IPS DF 19.7 (cell line): ENCODE measurements around the gene MRPL3.
"Not testable (repeated sequence)": the region's sequence is repeated elsewhere in the genome, so short reads cannot be mapped to it uniquely, and the experiment has no call there.

ENCODE experiments used
- DNase-seq: peaks from one replicate; pipeline ENCODE4 v3.0.0-alpha.2; 2013; ENCODE audit warnings: low read depth, low spot score

Gene MRPL3

DNA sequence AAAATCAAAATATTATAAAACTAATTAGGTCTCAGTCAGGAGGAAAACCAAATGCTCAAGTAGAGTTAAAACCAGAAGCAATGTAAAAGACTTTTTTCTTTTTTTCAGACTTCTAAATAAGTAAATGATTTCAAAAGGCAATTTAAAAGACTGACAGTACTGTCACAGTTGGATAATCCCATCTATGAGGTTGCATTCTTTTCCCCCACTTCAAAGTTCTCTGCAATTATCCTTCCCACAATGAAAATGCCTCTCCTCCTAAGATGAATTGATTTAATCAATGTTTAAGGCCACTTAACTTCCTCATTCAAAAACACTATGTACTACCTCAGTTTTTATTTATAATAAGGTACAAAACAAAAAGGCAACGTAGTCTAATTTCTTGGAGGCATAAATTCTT is 8.1 kb downstream of the MRPL3 start:
- DNase-seq, result no peak

DNA sequence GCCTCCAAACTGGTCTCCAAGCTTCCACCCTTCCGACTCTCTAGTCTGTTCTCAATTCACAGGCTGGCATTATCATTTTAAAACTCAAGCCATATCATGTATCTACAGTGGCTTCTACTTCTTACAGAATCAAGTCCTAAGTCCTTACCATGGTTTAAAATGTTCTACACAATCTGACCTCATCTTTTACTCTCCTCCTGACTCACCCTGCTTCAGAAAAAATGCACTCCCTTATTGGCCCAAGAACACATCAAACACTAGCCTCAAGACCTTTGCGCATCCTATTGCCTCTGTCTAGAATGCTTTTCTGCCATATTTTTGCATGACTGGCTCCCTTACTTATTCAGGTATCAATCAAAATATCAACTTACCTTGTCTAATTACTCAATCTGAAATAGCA is 11.0 kb downstream of the MRPL3 start:
- no peak for DNase-seq

DNA sequence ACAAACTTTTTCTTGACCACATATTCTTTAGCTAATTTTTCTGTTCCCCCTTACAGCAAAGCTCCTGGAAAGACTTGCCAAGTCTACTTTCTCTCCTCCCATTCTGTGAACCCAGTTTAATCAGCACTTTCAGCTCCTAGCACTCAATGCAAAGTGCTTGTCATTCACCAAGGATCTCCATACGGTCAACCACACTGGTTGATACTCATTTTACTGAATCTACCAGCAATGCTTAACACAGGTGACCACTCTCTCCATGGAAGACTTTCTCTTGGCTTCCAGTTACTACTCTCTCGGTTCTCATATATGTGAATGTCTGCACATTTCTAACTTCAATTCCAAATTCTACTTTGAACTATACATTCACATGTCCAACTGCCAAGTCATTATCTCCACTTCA is 11.7 kb downstream of the MRPL3 start:
- no peak for DNase-seq

DNA sequence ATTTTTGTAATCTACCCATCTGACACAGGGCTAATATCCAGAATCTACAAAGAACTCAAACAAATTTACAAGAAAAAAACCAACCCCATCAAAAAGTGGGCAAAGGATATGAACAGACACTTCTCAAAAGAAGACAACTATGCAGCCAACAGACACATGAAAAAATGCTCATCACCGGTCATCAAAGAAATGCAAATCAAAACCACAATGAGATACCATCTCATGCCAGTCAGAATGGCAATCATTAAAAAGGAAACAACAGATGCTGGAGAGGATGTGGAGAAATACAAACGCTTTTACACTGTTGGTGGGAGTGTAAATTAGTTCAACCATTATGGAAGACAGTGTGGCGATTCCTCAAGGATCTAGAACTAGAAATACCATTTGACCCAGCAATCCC is 16.2 kb downstream of the MRPL3 start:
- DNase-seq, result not testable (repeated sequence)

DNA sequence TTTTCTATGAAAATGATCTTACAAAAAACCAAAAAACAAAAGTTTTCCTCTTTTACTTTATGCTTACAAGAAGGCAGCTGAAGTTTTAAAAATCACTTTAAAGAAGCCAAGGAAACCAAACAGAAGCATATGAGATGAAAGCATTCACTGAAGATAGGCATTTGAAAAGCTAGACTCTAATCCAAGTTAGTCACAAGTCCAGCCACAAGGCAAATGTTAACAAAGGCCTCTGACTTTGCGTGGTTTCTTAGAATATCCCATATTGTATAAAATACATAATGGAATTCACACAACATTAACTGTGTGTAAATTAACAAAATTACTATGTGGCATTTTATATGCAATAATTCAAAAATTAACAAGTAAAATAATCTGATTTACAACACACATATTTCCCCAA is 17.7 kb downstream of the MRPL3 start:
- DNase-seq, result no peak

DNA sequence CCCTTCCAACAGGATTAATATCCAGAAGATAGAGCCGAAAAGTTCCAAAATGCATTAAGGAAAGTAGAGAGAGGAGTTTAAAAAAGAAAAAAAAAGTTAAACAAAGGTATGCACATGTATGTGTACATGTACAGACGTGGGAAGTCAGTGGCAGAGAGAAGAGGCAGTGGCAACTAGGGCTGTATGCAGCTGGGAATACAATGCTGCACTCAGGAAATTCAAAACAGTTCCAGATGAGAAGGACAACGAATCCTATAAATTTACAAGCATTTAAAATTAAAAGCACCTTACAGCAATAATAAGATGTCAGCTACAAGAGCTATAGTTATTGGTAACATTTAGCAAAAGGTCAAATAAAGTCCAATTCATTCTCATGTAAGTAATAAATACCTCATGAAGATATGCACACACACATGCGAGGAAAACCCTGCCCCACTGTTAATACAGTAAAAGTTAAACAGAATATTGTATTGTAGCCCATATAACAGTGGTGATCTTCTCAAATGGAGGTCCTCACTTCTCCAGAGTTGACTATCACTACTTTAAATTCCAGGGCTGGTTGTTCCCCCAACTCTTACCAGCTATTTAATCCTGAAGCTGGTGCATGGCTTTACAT is 18.2 kb downstream of the MRPL3 start:
- no peak for DNase-seq

DNA sequence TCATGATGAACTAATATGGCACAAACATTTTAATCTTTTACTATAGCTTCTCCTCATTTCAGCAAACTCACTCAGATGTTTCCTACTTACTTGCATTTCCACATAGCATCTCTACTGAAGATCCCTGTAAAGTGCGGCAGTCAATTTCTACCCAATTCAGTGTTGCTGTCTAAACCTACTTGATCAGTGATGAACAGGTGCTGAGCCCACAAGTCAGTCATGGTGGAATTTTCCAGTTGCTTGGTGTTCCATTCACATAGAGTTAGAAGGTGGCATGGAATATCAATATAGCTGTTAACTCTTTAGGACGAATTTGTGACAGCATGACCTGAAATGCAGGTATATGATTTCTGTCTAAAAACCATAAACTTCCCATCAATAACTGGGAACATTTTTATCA is 22.7 kb downstream of the MRPL3 start:
- no peak for DNase-seq

DNA sequence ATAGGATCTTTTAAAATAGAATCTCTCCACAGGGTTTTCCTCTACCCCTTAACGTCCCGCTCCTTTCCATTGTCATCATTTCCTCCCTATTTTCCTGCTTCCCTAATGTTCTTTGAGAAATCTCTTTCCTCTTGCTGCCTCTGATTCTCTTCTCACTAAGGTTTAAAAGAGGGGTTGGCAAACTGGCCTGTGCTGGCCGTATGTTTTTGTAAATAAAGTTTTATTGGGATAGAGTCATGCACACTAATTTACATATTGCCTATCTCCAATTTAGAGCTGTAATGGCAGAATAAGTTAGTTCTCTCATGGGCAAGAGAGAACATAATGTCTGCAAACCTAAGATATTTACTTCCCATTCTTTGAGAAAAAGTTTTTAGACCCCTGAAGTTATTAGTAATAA is 25.0 kb downstream of the MRPL3 start:
- DNase-seq, result no peak

DNA sequence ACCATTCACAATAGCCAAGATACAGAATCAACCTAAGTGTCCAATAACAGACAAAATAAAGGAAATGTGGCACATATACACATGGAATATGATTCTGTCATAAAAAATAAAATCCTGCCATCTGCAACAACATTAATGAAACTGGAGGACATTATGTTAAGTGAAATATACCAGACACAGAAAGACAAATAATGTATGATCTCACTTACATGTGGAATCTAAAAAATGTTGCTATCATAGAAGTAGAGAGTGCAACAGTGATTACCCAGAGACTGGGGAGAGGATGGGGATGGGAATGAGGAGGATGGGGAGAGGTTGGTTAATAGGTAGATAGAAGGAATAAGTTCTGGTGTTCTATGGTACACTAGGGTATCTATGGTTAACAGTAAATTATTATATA is 28.7 kb downstream of the MRPL3 start:
- no peak for DNase-seq

DNA sequence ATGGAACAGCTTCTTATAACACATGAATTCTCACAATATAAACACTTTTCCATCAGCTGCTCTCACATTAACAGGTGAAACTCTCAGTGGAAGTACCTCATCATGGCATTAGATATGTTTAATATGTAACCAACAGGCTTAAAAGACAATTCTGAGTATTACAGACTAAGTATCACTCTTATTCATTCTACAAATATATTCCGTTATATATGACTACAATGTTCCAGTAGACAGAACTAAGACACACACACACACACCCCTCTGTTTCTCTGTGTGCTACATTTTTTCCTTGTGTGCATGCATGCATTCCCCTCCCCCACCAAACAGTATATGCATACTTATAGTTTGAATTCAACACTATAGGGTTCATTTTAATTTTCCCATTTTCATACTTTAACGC is 32.4 kb downstream of the MRPL3 start:
- DNase-seq, result no peak

DNA sequence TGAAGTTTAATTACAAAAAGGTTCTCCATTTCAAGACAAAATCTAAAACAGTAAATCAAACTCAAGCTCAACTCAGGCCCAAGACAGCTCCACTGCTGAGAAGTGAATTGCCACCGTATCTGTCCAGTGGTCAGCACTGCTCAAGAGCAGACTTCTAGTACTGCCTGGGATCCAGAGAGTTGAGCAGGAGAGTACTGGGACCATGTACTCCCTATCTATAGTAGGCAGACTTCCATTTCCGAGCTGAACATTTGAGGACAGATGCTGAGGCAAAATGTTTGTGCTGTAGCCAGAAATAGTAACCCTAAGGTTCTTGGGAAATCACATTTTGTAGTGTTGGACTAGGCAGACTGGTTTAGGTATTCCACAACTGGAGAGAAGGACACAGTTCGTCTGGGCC is 44.1 kb downstream of the MRPL3 start:
- DNase-seq, result no peak

DNA sequence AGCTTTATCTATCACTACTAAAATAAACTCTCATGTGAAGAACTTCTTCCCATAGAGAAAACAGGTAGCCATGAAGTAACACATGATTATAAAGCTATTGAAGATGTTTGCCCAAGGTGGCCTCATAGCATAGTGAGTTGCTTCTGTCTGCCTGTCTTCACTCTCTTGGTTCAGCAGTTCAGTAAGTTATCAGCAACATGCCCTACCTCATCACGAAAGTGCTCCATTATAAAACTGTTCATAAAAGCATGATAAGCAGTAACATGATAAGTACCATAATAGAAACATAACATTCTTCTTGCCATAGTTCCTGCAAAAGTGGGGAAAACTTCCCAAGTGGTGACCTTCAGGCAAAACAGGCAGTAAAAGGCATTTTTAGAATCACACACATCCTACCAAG is 45.6 kb downstream of the MRPL3 start:
- no peak for DNase-seq

DNA sequence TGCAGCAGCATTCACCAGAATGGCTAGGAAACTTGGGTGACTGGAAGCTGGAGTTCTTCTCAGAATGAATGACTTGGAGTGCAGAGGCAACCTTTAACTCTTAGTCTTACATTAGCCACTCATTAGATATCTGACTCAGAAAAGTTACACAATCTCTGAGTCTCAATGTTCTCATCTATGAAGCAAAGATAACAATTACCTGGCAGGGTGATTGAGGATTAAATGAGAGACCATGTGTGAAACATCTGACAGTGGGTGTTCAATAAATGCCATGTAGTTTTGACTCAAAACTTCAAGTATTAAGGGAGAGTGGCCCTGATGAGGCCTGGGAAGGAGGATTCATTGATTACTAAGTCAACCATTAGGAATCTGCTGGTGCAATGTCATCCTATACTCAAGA is 48.3 kb downstream of the MRPL3 start:
- no peak for DNase-seq

DNA sequence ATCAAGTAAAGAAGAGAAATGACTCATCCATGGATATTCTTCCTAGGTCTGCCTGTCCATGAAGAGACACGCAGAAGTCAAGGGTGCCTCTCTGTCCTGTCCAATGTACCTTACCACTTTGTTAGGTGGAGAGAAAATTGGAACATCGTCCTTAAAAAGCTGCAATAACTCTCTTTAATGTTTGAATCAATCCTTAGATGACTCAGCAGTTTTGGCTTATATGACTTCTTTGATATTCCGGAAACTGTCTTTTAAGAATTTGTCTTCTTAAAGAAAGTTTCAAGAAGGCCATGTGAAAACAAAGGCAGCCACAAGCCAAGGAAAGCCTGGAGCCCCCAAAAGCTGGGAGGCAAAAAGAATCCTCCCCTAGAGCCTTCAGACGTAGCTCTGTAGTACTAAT is 49.2 kb downstream of the MRPL3 start:
- DNase-seq, result no peak

DNA sequence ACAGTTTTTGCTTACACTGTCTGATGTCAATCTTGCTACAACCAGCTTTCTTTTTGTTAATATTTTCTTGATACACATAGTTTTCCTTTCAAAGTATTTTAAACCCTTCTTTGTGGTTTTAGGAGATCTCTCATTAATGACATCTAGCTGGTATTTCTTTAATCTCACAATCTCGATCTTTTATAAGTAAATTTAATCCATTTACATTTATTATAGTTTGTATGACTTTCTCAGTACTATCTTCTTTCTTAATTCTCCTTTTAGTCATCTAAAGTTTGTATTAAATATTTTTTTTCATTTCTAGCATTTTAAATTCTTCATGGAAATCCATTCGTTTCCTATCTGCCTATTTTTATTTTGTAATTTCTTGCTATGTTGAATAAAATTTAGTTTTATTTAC is 55.4 kb downstream of the MRPL3 start:
- DNase-seq, result no peak

DNA sequence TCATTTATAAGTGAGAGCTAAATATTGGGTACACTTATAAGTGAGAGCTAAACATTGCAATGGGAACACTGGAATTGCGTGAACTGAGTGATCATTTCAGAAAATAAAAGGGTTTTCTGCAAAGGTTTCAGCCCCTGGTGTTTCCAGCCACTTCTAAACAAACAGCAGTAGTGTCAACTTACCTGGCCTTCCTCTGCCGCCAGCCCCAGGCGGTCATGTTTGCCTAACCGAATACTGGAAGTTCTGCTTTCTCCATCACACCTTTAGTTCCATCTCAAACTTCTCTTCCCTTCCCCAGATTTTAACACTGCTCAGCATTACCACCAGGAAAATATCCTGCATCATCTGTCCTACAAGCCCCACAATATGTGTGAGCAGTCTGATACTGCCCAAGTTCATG is 58.6 kb downstream of the MRPL3 start:
- no peak for DNase-seq

DNA sequence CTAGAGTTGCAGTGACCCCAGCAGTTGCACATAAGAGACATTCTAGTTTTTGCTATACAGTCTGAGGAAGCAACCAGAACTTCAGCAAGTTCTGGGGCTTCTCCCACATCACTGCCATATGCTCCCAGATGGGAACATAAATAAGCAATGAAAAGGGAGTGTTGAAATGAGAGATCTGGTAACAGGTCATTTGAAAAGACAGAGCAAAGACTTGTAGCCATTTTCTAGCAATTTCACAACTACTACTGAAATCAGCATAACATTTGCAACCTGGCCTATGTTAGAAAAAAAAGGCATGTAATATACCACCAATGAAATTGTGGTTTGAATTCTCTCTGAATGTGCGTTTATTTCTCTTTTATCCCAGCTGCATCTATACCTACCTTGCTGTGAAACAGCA is 63.7 kb downstream of the MRPL3 start:
- no peak for DNase-seq

DNA sequence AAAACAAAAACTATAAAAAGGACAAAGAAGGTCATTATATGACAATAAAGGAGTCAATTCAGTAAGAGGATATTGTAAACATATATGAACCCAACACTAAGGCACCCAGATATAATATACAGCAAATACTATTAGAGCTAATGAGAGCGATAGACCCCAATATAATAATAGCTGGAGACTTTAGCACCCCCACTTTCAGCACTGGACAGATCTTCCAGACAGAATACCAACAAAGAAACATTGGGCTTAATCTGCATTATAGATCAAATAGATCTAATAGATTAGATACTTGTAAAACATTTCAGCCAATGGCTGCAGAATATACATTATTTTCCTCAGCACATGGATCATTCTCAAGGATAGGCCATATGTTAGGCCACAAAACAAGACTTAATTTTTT is 67.8 kb downstream of the MRPL3 start:
- DNase-seq, result no peak

DNA sequence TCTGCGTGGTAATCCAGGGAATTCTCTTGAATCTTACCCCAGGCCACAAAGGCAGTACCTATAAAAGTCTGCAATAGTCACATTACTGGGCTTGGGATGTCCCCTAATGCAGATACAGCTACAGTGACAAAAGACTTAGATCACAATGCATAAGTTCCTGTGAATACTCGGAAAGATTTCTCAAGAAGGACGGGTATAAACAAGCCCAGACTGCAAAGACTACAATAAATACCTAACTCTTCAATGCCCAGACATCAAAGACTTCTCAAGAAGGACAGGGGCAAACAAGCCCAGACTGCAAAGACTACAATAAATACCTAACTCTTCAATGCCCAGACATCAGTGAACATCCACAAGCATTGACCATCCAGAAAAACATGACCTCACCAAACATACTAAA is 70.3 kb downstream of the MRPL3 start:
- no peak for DNase-seq

DNA sequence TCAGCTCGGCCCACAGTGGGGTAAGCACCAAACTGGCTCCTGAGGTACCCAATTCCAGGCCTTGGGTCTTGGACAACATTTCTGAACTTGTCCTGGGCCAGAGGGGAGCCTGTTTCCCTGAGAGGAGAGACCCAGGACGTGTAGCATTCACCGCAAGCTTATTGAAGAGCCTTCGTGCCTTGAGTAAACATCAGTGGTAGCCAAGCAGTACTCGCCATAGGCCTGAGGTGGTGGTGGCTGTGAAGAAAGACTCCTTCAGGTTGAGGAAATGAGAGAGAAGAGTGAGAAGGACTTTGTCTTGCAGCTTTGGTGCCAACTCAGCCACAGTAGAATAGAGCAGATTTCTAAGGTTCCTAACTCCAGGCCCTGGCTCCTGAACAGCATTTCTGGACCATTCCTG is 71.0 kb downstream of the MRPL3 start:
- no peak for DNase-seq

DNA sequence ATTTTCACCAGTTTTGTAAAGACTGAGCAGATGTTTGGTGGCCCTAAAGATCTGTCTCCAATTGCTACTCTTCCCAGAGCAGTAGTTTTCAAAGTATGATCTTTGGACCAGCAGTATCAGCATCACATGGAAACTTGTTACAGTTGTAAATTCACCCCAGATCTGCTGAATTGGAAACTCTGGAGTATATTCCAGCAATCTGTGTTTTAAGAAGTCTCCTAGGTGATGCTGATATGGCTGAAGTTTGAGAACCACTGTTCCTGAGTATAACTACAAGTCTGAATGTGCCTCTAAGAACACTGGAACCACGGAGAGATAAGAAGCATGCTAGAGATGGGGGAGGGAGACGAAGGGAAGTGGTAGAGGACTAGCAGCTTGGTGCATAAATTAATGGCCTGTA is 75.5 kb downstream of the MRPL3 start:
- DNase-seq, result no peak

DNA sequence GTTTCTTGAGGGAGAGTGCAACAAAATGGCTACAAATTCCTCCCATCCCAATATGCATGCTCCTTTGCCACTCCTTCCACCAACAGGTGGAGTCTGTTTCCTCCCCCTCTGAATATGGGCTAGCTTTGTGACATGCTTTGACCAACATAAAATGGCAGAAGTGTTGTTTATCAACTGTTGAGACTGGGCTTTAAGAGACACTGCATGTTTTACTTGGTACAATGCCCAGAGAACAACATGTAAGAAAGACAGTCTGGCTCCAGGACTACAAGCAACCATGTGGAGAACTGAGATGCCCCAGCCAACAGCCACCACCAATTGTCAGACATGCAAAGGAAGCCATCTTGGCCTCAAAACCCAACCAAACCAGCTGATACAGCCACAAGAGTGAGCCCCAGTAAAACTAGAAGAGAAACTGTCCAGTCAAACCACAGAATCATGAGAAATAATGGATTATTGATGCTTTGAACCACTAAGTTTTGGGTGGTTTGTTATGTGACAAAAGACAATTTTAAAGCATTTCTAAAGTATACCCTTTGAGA is 80.7 kb downstream of the MRPL3 start:
- DNase-seq, result no peak

DNA sequence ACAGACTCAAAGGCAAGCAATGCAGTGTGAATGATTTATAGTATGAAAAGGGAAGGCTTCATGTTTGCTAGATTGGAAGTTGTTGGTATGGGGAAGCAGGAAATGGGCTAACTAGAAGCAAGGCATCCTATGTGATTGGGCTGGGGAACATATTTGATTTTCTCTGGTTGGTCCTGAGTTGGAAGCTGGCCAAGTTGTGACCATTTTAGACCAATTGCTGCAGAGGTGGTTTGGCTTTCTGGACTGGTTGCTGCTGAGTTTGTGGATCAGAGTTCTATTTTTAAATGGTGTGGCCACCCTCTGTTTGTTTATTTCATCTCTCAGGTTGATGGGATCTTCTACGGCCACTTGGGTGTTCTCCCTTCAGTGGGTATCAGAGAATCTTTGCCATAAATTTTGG is 81.5 kb downstream of the MRPL3 start:
- no peak for DNase-seq

DNA sequence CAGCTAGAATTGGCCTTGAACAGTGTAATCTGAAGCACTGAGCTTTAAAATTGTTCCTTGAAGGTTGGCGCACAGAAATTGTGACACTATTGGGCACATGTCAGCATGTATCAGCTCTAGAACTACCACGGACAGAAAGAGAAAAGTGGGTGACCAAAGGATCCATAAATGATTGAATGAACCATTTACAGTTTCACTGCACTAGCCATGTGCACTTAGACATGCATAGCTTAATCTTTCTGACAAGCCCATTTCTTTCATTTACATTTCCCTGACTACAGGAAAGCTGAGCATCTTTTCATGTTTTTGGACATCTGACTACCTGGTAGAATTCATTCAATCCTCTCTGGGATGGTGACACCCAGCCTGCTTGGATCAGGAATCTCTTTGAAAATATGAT is 85.0 kb downstream of the MRPL3 start:
- DNase-seq, result no peak
